SW 1271 (cell line): ENCODE measurements around the gene RNF6.
"Not testable (repeated sequence)": the region's sequence is repeated elsewhere in the genome, so short reads cannot be mapped to it uniquely, and the experiment has no call there.

Experiments used
- DNase-seq, 2 experiments: peaks; one replicate each; lab custom pipeline; 2025; lab: John Stamatoyannopoulos, UW

Gene RNF6

GRCh38 chr13:26221721-26222519 is at the start of gene RNF6:
Gene RNF6, minus strand, starts transcription at chr13:26222314. Its CDS starts 2,665 bp downstream, at chr13:26219649.
- peak; percentile 90 to 98 for DNase-seq

DNA sequence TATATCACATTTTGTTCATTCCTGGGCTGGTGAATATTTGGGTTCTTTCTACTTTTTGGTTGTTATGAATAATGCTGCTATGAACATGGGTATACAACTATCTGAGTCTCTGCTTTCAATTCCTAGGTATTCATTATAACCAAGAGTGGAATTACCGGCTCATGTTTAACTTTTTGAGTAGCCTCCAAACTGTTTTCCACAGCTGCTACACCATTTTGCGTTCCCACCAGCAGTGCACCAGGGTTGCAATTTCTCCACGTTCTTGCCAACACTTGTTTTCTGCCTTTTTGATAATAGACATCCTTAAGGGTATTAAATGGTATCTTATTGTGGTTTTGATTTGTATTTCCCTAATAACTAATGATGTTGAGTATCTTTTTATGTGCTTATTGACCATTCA is 48.6 kb upstream of the RNF6 start:
- DNase-seq = no peak

DNA sequence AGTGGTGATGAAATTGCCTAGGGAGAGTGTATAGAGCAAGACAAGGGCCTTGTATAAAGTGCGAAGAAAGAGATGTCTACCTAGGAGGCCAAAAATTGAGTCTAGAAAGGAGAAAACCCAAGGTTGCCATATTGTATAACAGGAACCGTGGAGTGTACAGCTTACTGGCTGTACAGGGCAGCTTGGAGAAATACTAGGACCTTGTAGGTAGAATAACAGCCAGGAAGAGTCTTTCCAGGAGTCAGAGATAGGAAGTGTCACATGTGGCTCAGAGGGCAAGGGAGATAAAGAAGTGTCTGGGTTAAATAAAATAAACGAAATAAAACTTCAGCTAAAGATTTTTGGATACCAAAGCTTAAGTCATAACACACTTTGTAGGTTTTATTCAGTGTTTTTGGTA is 44.2 kb upstream of the RNF6 start:
- no peak for DNase-seq

DNA sequence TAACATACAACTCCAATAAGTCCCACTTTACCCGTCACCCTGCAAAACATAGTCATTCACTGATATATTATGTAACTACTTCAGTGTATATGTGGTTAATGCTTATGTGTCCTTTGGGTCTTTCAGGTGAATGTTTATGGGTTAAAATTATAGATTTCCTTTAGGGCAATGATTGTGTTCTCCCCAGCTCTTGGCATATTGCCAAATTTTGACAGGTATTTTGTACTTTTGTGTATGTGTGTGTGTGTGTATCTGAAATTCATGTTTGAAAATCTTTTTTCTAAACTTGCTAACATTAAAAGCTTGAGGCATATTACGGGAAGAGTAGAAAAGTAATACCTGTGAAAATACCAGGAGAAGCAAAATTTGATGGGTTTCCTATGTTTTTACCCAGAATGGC is 40.0 kb upstream of the RNF6 start:
- no peak for DNase-seq

DNA sequence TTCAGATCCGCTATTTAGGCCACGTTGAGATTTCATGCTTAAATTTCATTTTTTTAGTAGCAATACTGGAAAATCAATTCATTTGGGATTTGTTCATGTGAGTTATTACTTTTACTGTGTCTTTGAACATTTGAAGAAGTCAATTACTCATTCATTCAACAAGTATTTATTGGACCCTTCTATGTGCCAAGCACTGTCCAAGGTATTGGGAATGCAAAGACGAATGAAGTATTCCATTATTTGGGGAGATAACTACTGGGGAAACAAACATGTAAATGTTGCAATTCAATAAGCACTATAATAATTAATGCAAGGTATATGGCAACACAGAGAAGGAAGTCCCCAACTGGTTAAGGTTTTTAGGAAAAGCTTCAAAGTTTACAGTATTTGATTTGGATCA is 37.5 kb upstream of the RNF6 start:
- DNase-seq = no peak

- DNase-seq = no peak
Measured at GRCh38 chr13:26257049-26257448, 34.9 kb upstream of the RNF6 start.

DNA sequence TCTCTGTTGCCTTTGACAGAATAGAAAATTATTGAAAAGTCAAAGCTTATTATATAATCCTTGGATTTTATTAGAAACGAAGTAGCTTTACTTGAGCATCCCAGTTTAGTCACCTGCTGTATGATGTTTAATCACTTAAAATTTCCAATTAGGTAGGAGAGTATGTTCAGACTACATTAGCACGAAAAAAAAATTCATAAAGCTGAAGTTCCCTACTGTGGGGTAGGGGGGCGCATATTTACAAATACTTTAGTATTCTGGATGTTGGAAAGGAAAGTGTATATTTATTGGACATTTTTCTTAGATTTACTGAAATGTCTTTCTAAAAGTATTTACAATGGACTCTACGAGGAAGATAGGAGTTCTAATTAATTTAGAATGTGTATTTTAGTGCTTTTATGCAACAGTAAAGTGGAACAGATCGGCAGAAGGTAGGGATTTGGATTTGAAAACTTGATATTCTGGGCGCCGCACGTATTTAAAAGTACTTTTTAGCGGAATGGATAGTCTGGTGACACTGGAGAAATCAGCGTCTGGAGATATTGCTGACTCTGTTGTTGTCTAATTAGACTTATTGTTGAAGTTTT is 33.7 kb upstream of the RNF6 start:
- peak in 1 of 2 experiments; percentile 7 for DNase-seq

DNA sequence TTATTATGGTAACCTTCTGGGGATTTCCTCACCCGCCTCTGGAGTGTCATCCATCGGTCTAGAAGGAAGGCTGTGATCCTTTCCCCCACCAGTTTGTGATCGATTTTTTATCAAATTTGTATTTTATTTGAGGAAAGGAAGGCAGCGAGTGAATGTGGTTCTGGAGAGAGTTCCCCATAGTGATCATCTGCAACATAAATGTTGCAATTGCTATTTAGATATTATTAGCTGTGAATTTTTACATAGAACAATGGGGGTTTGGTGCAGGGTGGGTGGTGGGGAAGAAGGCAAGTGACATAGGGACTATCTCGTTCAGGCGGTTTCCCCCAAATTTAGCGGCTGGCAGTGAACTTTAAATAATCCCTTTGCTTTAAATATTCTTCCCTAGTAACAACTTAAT is 33.0 kb upstream of the RNF6 start:
- DNase-seq = no peak

- DNase-seq = peak in 1 of 2 experiments; percentile 39
Measured at GRCh38 chr13:26254583-26255111, 32.5 kb upstream of the RNF6 start.

GRCh38 chr13:26253787-26254582 is 31.9 kb upstream of the RNF6 start, which contains the start of gene CDK8:
Gene CDK8, plus strand, starts transcription at chr13:26254129. Its CDS starts 513 bp downstream, at chr13:26254642.
- DNase-seq = peak; percentile 65 to 93

GRCh38 chr13:26253262-26253786 is 31.2 kb upstream of the RNF6 start:
- DNase-seq = no peak

GRCh38 chr13:26252006-26252405 is 29.9 kb upstream of the RNF6 start:
- DNase-seq = not testable (repeated sequence)

DNA sequence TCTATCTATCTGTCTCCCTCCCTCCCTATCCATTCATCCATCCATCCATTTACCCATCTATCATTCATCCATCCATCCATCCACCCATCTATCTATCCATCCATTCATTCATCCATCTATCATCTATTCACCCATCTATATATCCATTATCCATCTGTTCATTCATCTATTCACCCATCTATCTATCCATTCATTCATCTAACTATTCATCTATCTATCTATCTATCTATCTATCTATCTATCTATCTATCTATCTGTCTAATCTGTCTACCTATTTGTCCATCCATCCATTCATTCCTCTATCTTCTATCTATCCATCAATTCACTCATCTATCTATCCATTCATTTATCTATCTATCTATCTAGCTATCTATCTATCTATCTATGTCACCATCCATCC is 27.4 kb upstream of the RNF6 start:
- DNase-seq = no peak

DNA sequence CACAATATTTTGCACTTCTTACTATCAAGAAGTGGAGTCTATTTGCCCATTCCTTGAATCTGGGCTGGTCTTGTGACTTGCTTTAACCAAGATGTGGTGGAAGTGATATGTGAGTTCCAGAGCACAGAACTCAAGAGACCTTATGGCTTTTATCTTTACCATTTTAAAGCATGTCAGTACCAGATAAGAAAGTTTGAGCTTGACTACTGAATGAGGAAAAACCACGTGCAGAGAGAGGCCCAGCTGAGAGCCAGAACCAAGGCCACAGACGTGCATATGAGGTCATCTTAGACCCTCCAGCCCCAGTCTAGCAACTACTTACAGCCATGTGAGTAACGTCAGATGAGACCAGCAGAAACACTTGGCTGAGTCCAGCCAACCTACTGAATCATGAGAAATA is 25.5 kb upstream of the RNF6 start:
- no peak for DNase-seq

- DNase-seq = no peak
Measured at GRCh38 chr13:26247011-26247410, 24.9 kb upstream of the RNF6 start.

- DNase-seq = no peak
Measured at GRCh38 chr13:26246154-26246553, 24.0 kb upstream of the RNF6 start.

DNA sequence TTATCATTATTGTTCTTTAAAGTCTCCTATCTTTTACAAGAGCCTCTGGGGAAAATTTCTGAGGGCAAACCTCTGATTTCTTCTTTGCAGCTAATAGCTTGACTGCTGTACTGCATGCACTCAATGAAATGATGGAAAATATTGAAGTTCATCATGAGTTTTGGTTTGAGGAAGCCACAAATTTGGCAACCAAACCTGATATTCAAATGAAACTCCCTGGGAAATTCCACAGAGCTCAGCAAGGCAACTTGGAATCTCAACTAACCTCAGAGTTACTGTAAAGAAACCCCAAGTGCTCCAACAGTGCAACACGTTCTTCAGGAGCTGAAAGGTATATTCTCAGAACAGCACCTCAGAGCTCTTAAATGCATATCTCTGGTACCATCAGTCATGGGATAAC is 14.2 kb upstream of the RNF6 start:
- no peak for DNase-seq

GRCh38 chr13:26230703-26231102 is 8.6 kb upstream of the RNF6 start:
- DNase-seq = no peak

GRCh38 chr13:26229080-26229615 is 7.0 kb upstream of the RNF6 start:
- no peak for DNase-seq

DNA sequence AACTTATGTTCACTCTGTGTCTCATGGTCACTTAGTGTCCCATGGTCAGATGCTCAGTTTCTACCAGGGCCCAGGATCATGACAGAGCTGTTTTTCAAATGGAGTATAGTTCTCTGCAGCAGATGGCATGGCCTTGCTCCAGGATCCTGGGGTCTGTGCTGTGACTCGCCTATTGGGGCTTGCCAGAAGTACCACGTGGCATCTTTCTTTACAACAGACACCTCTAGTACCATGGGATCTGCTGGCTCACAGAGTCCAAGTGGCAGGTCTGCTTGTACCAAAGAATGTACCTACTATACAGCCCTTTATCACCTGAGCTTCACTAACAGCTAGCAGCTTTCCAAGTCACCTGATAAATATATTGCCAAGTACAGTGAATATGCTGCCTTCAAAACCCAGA is 6.0 kb upstream of the RNF6 start:
- DNase-seq = no peak

DNA sequence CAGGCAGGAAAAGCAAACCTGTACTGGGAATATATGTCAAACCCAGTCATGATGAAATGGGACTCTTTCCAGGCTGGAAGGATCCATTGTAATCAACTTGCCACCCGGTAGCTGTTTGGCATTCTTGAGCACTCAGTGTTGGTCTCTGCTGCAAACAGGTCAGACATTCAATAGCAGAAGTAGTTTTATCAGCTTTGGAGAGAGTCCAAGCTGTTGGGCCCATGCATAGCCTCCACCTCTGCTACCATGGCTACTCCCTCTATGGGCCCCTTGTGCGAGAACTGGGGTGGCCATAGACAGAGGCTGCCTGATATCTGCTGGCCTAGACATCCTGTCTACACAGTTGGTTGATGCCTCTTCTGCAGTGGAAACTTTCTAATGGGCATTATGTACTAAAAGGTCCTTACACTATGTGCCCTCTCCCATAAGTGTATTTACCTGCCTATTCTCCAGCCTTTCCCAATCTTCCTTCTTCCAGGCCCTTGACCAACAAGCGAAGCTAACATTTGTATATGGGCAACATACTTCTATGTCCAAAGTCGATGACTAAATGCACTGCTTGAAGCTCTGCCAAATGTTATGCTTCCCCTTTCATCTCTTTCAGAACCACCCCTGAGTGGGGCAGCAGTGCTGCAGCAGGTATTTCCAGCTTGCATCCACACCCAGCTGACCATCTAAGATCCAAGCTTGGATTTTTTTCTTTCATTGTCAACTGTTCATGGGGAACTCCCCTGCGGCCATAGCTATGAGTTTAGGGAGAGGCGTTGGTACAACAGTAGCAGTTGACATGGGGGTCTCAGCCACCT is 5.3 kb upstream of the RNF6 start:
- DNase-seq = no peak
